WI38 (cell line): ENCODE measurements around the gene PAMR1.

Experiments
- H3K4me3 ChIP-seq: 2 replicates; pipeline ENCODE4 v1.5.1; 2011; ENCODE audit warnings: low read depth, mild to moderate bottlenecking, control low read depth, low read length
- TF ChIP-seq, protein P1 (sequence below): IDR thresholded peaks from 2 replicates; pipeline ENCODE4 v1.5.1; 2012; ENCODE audit warnings: low read depth, mild to moderate bottlenecking, control low read depth, low read length

The PAMR1 gene, protein sequence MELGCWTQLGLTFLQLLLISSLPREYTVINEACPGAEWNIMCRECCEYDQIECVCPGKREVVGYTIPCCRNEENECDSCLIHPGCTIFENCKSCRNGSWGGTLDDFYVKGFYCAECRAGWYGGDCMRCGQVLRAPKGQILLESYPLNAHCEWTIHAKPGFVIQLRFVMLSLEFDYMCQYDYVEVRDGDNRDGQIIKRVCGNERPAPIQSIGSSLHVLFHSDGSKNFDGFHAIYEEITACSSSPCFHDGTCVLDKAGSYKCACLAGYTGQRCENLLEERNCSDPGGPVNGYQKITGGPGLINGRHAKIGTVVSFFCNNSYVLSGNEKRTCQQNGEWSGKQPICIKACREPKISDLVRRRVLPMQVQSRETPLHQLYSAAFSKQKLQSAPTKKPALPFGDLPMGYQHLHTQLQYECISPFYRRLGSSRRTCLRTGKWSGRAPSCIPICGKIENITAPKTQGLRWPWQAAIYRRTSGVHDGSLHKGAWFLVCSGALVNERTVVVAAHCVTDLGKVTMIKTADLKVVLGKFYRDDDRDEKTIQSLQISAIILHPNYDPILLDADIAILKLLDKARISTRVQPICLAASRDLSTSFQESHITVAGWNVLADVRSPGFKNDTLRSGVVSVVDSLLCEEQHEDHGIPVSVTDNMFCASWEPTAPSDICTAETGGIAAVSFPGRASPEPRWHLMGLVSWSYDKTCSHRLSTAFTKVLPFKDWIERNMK

GRCh38 chr11:35525501-35526175 lies at the start of gene PAMR1:
TSS of gene PAMR1 (minus strand) at chr11:35525616. CDS start at chr11:35525585, 31 bp downstream.
- peak within 1 kb of the TSS; percentile 90 for H3K4me3 ChIP-seq

DNA sequence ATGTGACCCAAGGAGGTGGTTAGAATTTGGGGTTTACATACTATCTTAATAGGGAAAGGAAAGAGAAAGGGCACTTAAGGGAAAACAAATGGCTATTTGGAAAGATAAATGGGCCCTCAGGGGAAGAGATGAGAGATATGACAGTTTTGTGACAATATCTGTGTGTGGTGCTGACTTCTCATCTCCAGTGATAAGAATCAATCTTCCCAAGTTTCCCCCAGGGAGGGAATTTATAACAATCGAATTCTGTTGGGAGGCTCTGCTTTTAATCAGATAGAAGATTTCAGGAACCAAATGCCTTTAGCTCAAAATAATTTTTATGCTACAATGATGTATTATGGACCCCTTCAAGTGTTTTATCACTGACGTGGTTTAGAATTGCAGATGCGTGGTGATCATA lies 46.3 kb upstream of the PAMR1 start:
- TF ChIP-seq, protein P1, sequence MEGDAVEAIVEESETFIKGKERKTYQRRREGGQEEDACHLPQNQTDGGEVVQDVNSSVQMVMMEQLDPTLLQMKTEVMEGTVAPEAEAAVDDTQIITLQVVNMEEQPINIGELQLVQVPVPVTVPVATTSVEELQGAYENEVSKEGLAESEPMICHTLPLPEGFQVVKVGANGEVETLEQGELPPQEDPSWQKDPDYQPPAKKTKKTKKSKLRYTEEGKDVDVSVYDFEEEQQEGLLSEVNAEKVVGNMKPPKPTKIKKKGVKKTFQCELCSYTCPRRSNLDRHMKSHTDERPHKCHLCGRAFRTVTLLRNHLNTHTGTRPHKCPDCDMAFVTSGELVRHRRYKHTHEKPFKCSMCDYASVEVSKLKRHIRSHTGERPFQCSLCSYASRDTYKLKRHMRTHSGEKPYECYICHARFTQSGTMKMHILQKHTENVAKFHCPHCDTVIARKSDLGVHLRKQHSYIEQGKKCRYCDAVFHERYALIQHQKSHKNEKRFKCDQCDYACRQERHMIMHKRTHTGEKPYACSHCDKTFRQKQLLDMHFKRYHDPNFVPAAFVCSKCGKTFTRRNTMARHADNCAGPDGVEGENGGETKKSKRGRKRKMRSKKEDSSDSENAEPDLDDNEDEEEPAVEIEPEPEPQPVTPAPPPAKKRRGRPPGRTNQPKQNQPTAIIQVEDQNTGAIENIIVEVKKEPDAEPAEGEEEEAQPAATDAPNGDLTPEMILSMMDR, result no peak
- H3K4me3 ChIP-seq, result no peak overlapping the region

More at GRCh38 chr11:35525501-35526175, at the start of gene PAMR1:
- TF ChIP-seq, protein P1, result no peak

- H3K4me3 ChIP-seq, result no peak overlapping the region
- TF ChIP-seq, protein P1, result no peak
These were observed 42.5 kb upstream of the PAMR1 start for GRCh38 chr11:35567737-35568465.

DNA sequence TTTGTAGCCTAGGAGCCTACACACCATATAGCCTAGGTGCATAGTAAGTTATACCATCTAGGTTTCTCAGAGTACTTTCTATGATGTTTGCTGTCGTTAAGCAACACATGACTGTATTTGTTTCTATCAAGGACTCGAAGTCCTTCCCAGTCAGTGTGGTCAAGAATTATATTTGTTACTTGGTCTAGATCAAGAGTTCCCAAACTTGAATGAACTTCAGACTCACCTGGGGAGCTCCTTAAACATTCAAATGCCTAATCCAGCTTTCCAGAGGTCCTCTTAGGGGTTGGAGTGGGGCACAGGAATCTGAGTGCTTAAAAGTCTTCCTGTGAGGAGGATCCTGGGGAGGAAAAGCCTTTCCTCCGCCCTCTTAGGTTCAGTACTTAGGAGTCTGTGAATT lies 41.5 kb upstream of the PAMR1 start:
- no peak overlapping the region for H3K4me3 ChIP-seq
- TF ChIP-seq, protein P1, result no peak

DNA sequence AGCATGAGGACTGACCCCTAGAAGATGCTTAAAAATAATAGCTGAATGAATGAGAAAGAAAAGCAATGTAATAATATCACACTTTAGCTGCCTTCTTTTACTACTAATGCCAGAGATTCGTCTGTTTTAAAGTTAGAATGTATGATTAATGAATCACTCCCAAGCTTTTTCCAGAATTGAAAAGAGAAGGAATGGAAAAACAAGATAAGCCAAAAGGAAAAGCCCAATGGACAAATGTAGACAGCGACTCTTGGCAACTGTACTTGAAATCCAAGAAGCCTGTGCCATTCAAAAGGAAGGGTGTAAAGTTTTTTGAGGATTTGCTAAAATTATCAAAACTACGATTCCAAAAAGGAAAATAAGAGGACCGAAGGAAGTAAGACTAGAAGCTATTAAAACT lies 40.8 kb upstream of the PAMR1 start:
- TF ChIP-seq, protein P1, result no peak
- no peak overlapping the region for H3K4me3 ChIP-seq

DNA sequence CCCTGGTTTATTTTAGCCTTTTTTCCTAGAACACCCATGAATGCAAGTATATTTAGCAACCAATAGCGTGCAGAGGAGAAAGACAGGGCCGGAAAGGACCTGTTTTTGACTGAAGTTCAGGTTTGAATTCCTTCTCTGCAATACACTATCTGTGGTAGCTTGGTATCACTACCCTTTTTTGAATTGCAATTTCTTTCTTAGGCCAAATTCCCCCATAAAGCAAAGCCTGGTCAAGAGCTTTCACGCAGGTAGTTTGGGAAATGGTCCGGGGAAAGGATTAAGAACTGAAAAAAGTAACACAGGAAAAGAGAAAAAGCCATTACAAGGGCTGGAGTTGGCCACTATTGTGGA lies 38.8 kb upstream of the PAMR1 start:
- TF ChIP-seq, protein P1, result no peak
- no peak overlapping the region for H3K4me3 ChIP-seq
